ENCODE results near the gene TRAF3.
A peak's percentile ranks its signal among the peaks of the same experiment; 100 is the strongest.
"Not testable (repeated sequence)": the region's sequence is repeated elsewhere in the genome, so short reads cannot be mapped to it uniquely, and the experiment has no call there.

TRAF3 gene

GRCh38 chr14:102806447-102806846 is 29.2 kb downstream of the TRAF3 start:
- DNase-seq (ENCODE audit: low spot score), result no peak

GRCh38 chr14:102807013-102807406 is 29.8 kb downstream of the TRAF3 start:
- no peak for DNase-seq (ENCODE audit: low spot score)

DNA sequence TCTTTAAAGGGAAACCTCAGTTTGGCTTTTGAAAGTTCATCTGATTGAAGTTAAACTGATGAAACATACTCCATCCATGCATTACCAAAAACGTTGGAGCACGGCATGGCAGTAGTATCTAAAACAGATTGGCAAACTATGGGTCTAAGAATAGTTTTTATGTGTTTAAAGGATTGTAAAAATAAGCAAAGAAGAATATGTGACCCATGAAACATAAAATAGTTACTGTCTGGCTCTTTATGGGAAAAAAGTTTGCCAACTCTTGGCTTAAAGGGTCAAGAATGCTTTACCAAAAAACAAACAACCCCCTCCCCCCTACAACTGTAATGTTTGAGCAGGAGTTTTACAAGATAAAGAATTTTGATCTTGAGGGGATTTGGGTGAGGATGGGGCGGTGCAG is 32.6 kb downstream of the TRAF3 start:
- no peak for DNase-seq (ENCODE audit: low spot score)

GRCh38 chr14:102810523-102810922 is 33.3 kb downstream of the TRAF3 start:
- DNase-seq (ENCODE audit: low spot score), result no peak

DNA sequence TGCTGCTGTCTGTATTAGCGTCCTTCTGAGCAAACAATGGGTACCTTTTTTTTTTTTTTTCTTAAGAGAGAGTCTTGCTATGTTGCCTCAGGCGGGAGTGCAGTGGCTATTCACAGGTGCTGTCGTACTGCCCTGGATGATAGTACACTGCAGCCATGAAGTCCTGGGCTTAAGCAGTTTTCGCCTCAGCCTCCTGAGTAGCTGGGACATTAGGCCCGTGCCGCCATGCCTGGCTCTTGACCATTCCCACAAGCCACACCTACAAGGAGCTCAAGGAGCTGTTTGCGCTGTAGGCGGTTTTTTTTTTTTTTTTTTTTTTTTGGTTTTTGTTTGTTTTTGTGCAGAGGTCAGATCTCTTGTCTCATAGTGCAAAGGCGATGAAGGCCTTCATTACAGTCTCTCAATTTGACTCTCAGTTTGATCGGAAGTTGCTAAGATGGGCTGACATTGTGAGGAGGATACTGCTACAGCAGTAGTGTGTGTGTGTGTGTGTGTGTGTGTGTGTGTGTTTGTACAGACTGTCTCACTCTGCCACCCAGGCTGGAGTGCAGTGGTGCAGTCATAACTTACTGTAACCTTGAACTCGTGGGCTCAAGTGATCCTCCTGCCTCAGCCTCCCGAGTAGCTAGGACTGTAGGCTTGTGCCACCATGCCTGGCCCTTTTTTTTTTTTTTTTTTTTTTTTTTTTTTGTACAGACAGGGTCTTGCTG is 34.2 kb downstream of the TRAF3 start:
- DNase-seq (ENCODE audit: low spot score), result no peak

DNA sequence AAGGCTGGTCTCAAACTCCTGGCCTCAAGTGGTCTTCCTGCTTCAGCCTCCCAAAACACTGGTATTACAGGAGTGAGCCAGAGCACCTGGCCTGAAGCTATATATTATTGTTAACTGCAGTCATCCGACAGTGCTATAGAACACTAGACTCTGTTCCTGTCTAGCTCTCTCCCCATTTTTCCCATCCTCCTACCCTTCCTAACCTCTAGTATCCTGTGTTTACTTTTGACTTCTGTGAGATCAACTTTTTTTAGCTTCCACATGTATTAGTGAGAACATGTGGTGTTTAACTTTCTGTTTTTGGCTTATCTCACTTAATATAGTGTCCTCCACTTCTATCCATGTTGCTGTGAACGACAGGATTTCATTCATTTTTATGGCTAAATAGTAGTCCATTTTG is 34.7 kb downstream of the TRAF3 start:
- no peak for DNase-seq (ENCODE audit: low spot score)

DNA sequence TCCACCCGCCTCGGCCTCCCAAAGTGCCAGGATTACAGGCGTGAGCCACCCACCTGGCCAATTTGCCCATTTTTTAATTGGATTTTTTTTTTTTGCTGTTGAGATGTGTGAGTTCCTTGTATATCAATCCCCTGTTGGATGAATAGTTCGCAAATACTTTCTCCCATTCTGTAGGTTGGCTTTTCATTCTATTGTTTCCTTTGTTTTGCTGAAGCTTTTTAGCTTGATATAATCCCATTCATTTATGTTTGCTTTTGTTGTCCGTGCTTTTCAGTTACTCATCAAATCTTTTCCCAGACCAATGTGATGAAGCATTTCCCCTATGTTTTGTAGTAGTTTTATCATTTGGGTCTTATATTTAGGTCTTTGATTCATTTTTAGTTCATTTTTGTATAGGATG is 36.4 kb downstream of the TRAF3 start:
- DNase-seq (ENCODE audit: low spot score), result no peak

- DNase-seq (ENCODE audit: low spot score), result no peak
Observed at GRCh38 chr14:102817318-102817717, 40.1 kb downstream of the TRAF3 start.

GRCh38 chr14:102817942-102818940 is 41.0 kb downstream of the TRAF3 start:
- DNase-seq (ENCODE audit: low spot score), result no peak

GRCh38 chr14:102819176-102819628 is 42.0 kb downstream of the TRAF3 start:
- no peak for DNase-seq (ENCODE audit: low spot score)

DNA sequence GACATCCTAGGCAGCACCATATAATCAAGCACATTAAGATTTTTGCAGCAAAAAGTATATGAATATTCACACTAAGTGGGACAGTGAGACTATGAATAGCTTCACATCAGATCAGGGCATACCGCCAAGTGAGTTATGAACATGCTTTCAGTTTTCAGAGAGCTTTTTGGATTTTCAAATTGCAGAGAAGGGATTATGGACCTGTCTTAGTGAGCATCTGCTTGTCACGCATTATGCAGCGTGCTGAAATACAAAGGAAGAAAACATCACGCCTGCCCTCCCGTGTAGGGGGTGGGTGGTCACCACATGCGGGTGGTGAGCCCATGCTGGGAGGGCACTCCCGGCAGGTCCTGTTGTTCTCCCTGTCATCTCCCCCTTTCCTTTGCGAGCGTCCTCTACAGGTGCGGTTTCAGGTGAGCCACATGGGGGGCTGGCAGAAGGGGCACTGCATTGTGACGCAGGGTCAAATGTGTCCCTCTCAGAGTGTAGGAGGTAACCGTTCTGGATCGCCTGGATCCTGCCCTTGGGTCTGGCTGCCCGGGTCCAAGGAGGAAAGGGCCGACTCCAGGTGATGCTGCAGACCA is 42.6 kb downstream of the TRAF3 start:
- no peak for DNase-seq (ENCODE audit: low spot score)

DNA sequence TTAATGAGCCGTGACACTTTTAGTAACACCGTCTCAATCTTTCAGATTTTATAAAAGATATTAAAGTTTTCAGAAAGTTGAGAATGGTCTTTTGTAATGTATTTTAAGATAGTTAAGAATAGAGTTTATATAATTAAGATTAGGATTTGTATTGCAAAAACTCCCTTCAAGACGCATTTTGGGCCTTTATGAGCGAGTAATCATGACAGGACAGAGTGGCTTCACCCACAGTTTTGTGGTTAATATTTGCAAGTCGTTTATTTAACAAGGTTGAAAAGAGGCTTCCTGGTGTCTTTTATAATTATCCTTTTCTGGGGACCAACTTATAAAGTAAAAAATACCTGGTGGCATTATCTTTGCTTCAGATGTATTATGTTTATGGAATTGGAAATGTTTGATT is 44.0 kb downstream of the TRAF3 start:
- DNase-seq (ENCODE audit: low spot score), result no peak

DNA sequence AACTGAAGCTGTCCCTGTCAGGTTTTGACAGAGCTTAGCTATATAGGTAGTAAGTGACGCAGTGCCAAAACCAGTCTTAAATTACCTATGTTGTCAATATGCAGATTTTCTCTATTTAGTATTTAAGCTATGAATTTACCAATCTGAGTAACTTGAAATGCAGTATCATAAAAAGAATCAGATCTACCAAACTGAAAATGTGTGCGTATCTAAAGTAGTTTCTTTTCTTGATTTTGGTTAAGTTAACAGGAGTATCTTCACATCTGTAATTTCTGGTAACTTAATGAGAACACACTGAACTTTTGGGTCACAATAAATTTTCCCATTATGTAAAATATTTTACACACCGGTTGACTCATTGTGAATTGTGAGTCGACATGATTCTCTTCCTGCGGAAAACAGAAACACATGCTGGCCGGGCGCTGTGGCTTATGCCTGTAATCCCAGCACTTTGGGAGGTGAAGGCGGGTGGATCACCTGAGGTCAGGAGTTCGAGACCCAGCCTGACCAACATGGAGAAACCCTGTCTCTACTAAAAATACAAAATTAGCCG is 45.1 kb downstream of the TRAF3 start:
- no peak for DNase-seq (ENCODE audit: low spot score)

DNA sequence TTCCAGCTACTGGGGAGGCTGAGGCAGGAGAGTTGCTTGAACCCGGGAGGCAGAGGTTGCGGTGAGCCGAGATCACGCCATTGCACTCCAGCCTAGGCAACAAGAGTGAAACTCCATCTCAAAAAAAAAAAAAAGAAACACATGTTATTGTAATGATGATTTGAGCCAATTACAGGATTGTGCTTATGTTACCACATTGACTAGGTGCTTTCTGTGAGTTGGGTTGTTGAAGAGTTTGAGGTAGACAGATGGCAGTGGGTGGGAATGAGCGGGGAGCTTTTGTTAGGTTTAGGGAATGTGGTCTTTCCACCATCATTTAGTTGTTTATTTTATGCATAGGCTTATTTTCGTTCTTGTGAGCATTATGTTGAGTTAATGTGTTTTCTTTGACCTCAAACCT is 45.6 kb downstream of the TRAF3 start:
- not testable (repeated sequence) for DNase-seq (ENCODE audit: low spot score)

DNA sequence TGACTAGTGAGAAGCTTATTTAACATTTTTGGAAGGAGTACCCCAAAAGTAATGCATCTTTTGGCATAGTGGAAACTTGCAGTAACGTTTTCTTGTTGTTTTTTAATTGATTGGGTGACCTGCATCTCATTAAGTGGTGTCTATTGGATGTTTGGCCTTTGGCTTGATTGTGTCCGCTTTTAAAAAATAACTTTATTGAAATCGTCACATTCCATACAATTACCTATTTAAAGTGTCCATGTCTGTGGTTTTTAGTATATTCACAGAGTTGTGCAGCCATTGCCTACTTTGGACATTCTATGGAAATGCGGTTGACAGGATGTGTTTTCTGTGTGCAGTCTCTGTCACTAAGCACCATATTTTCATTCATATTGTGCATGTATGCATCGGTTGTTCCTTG is 46.3 kb downstream of the TRAF3 start:
- no peak for DNase-seq (ENCODE audit: low spot score)

- DNase-seq (ENCODE audit: low spot score), result peak; percentile 90
Observed at GRCh38 chr14:102824832-102825231, 47.6 kb downstream of the TRAF3 start.

- no peak for DNase-seq (ENCODE audit: low spot score)
Observed at GRCh38 chr14:102825307-102826095, 48.3 kb downstream of the TRAF3 start.

- no peak for DNase-seq (ENCODE audit: low spot score)
Observed at GRCh38 chr14:102826161-102826560, 48.9 kb downstream of the TRAF3 start.

- no peak for DNase-seq (ENCODE audit: low spot score)
Observed at GRCh38 chr14:102826751-102827675, 49.8 kb downstream of the TRAF3 start.

- no peak for DNase-seq (ENCODE audit: low spot score)
Observed at GRCh38 chr14:102827716-102828115, 50.5 kb downstream of the TRAF3 start.

DNA sequence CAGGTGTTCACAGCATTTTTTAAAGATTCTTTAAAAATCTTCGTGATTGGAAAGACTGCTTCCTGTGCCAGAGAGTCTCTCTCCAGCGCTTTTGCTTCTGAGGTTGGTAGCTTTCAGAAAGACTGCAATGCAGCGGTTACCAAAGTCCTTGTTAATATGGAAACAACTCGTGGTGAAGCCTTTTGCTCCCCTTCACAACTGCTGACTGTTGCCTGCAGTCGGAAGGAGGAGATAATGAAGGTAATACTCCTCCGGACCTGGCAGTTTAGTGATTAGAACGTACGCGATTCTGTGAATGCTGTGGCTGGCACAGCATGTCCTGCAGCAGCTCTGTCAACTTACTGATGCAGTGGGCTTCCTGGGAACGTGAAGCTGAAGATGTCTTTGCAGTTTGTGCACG is 50.9 kb downstream of the TRAF3 start:
- DNase-seq (ENCODE audit: low spot score), result no peak

Measured in COLO829 (cell line).